Ramos (cell line): ENCODE data around the gene TPRG1L.

Source experiments
- in situ Hi-C: fragments of 300-500 bp; cut with MboI; formaldehyde crosslinking; loops from one replicate; pipeline ENCODE4 v1.14.3; 2022; ENCODE audit warnings: low sequenced_read_pairs; ENCODE audit not compliant: unreplicated experiment

Gene TPRG1L

GRCh38 chr1:3640121-3640837 lies 15.5 kb downstream of the TPRG1L start:
- in situ Hi-C loops = no loop called here

- in situ Hi-C loops = no loop called here
These were observed 16.4 kb downstream of the TPRG1L start for GRCh38 chr1:3641046-3641760.

DNA sequence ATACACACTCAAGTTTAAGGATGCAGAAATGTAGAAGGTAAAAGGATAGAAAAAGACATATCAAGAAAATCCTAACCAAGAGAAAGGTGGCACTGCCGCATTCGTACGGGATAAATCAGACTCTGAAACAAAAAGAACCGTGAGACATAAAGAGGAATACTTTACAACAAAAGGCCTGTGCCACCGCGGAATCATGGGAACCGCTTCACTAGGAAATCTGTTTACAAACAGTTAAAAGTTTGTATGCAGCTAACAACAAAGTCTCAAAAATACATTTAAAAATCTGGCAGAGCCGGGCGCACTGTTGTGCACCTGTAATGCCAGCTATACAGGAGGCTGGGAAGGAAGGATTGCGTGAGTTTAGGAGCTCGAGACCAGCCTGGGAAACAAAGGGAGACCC lies 17.0 kb downstream of the TPRG1L start:
- in situ Hi-C loops = no loop called here

DNA sequence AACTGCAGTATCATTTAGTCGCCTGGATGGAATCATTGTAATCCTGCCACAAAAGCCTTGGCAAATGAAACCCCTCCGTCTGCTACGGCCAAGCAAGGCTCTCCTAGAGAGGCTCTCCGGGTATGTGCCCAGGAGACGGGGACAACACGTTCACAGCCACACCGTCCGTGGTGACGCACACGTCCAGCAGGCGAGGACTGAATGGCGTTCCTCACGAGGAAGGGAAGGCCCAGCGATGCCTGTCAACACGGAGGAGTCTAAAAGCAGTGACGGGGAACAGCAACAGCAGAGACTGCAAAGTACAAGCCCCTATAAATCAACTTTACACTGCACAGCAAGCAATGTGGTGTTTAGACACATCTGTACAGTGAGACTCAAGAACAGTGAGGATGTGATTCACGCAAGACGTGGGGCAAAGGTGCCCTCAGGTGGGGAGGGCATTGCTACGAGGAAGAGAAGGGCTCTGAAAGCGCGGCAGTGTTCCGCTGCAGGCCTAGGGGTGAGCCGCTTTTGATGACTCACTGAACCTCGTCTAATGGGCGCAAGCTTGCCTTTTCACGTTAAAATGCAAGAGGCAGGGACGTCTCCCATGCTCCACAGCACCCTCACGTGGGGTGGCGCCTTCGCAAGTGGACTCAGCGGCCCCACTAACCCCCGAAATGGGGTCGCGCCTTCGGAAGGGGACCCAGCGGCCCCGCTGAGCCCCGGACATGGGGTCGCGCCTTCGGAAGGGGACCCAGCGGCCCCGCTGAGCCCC lies 18.3 kb downstream of the TPRG1L start:
- in situ Hi-C loops = no loop called here

GRCh38 chr1:3644273-3644672 lies 19.5 kb downstream of the TPRG1L start:
- in situ Hi-C loops = no loop called here

GRCh38 chr1:3645247-3645646 lies 20.4 kb downstream of the TPRG1L start:
- in situ Hi-C loops = no loop called here

- in situ Hi-C loops = no loop called here
These were observed 21.0 kb downstream of the TPRG1L start for GRCh38 chr1:3645666-3646355.

DNA sequence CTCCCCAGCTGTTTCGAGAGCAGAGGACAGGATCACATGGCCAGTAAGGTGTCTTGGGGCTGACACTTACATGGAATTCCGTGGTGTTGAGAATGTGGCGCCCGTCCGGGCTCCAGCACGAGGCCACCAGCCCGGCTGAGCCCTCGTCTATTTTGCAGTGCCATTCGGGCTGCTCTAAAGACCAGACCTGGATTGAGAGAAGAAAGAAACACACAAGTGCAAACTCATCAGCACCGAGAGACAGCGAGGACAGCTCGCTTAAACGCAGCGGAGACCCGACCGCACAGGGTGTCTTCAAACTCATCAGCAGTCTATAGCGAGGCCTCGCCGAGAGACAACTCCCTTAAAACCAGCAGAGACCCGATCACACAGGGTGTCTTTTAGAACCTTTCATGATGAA lies 21.8 kb downstream of the TPRG1L start:
- in situ Hi-C loops = no loop called here

GRCh38 chr1:3649342-3650247 lies 24.8 kb downstream of the TPRG1L start, which contains the start of gene WRAP73:
WRAP73 (minus strand) TSS chr1:3650103; CDS start chr1:3649999, 104 bp downstream.
- in situ Hi-C loops = loop anchor here (25.0 kb wide), 1 partner anchor 388 kb away; no protein-coding TSS in a partner anchor

- in situ Hi-C loops = loop anchor here (25.0 kb wide), 1 partner anchor 387 kb away; no protein-coding TSS in a partner anchor
These were observed 25.6 kb downstream of the TPRG1L start for GRCh38 chr1:3650248-3651025.

DNA sequence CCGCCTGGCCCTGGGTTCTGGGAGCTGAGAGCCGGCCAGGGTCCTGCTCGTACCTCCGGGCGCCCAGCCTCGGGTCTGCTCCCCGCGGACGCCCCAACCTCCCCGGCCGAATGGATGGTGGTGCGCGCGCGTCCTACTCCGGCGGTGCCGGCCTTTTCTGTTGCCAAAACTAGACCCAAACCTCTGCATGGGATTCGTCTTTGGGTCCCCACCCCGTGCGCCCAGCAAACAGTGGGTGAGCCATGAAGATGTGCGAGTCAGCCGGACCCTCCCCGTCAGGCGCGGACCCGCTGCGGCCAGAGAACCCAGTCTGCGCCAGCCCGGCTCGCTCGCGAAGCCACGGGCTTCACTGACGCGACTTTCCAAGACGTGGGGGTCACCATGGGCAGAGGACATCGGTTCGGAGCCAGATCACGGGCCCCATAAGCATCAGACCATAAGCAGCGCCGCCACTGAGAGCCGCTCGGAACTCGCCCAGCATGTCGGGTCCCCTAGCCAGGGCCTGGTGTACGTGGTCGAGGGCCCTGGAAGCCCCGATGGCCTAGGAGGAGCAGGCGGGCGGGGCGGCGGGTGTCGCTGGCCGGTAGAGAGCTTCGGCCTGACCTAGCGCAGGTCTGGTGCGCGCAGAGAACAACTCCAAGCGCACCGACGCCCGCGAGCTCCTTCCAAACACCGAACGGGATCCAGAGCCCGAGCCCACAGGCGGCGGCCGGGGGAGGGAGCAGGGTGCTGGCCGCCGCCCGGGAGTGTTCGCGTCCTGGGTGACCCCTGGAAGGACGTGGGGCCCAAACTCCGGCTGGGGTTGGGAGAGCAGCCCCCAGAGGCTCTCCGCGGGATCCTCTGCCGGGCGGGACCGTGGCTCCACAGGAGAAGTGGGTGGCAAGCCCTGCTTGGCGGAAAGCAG lies 26.5 kb downstream of the TPRG1L start:
- in situ Hi-C loops = loop anchor here (25.0 kb wide), 1 partner anchor 386 kb away; no protein-coding TSS in a partner anchor

GRCh38 chr1:3651930-3652547 lies 27.2 kb downstream of the TPRG1L start, which contains the start of gene TP73:
TP73 (plus strand) TSS chr1:3652516; CDS start chr1:3682366, 29,850 bp downstream.
- in situ Hi-C loops = loop anchor here (25.0 kb wide), 1 partner anchor 385 kb away; no protein-coding TSS in a partner anchor

GRCh38 chr1:3652548-3653285 lies 27.9 kb downstream of the TPRG1L start:
- in situ Hi-C loops = loop anchor here (25.0 kb wide), 1 partner anchor 385 kb away; no protein-coding TSS in a partner anchor

DNA sequence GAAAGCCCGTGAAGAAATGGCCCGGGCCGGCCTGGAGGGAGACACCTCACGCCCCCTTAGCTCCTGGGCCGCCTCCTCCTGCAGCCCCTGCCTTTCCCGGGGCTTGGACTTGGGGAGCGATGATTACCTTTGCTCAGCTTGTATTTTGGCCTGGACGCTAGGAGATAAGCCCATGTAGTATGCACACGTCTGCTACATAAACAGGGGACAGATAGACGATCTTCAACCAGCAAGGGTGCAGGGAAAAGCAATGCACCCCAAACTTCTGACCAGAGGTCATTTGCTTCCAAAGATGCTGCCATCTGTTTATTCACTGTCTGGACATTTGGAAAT lies 28.4 kb downstream of the TPRG1L start:
- in situ Hi-C loops = loop anchor here (25.0 kb wide), 1 partner anchor 384 kb away; no protein-coding TSS in a partner anchor

DNA sequence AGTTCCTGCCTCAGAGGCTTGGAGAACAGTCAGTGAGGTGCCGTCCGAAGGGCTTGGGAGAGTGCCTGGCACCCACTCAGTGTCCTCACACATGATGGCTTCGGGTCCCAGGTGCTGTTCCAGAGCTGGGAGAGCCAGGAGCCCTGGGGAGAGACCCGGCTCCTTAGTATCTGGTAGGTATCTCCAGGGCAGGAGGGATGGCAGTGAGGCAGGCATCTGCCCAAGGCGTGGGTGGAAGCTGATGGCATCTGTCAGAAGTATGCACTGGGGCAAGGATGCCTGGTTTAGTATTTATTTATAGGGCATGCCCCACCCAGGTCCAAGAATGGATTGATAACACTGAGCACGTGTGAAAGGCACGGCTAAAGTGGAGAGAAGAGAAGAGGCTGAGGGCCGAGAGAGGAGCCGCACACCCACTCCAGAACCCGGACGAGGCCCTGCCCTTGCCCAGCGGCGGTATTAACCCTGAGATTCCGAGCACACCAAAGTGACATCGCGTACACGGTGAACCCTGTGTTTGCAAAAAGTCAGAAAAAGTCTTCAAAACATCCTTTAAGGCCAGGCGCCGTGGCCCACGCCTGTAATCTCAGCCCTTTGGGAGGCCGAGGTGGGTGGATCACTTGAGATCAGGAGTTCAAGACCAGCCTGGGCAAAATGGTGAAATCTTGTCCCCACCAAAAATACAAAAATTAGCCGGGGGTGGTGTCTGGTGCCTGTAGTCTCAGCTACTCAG lies 29.9 kb downstream of the TPRG1L start:
- in situ Hi-C loops = loop anchor here (25.0 kb wide), 1 partner anchor 383 kb away; no protein-coding TSS in a partner anchor
